ENCODE results near the gene CHRNA1.

Gene CHRNA1

DNA sequence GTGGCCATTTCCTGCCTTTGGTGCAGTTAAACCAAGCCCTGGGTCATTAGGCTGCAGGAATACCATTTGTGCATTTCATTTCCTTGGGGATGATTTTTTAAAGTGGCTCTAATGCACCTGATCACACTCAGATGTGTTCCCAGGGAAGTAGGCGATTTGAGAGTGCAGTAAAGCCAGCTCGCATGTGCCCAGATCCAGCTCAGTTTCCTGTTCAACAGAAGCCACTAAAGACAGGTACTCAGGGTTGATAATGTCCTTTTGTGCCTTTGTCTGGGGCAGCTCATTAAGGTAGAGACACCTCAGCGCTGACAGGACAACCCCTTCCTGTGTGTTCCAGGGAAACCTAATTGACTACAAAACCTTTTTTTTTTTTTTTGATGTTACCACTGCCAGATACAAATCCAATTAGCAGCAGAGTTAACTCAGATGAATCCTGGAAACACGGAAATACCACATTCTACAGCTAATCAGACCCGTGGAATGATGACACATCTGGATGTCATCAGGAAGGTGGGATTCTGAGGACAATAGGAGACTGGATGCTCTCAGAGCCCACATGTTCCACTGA lies 15.2 kb upstream of the CHRNA1 start:
- no peak overlapping the region for H4K8ac ChIP-seq (ENCODE audit: low read depth, low read length)
- H4K91ac ChIP-seq (ENCODE audit: low read depth, low read length): no peak overlapping the region
- H3K27me3 ChIP-seq (ENCODE audit: insufficient read depth, low read length): no peaks in the 10 kb centered on the region
- no peak overlapping the region for H3K27ac ChIP-seq (ENCODE audit: low read depth, low read length)
- H3K36me3 ChIP-seq (ENCODE audit: control insufficient read depth in 1 of 2, insufficient read depth in 2 of 2, low read length in 2 of 2): no peaks in the 10 kb centered on the region
- H3K4me3 ChIP-seq (ENCODE audit: low read depth, low read length): no peak overlapping the region
- H3K23ac ChIP-seq (ENCODE audit: low read length): no peak overlapping the region
- peaks cover 3% of the 10 kb centered on the region for H3K79me1 ChIP-seq (ENCODE audit: low read length)
- no peak overlapping the region for H2AFZ ChIP-seq (ENCODE audit: insufficient read depth, low read length, poor library complexity)
- no peak overlapping the region for H3K14ac ChIP-seq (ENCODE audit: low read length)
- WGBS (ENCODE audit: extremely low coverage, insufficient coverage, insufficient read length): no CpG with 5 or more reads among the region's 5 CpGs
- H2BK12ac ChIP-seq (ENCODE audit: low read length): peak overlapping the region; percentile 7
- no peak overlapping the region for H3K18ac ChIP-seq (ENCODE audit: low read length)
- DNase-seq: peak in 1 of 2 donors; percentile 38
- H3K4ac ChIP-seq (ENCODE audit: low read depth, low read length): no peak overlapping the region
- no peak overlapping the region for H3K9ac ChIP-seq (ENCODE audit: low read length)
- H3K9me3 ChIP-seq (ENCODE audit: insufficient read depth, low read depth, low read length): no peaks in the 10 kb centered on the region
- no peak overlapping the region for H2AK5ac ChIP-seq (ENCODE audit: low read length)
- H3K4me2 ChIP-seq (ENCODE audit: low read length): no peak overlapping the region
- no peak overlapping the region for H2BK120ac ChIP-seq (ENCODE audit: insufficient read depth, low read length, poor library complexity)
- H3K79me2 ChIP-seq (ENCODE audit: control insufficient read depth, insufficient read depth, low read length, poor library complexity): no peaks in the 10 kb centered on the region
- no peak overlapping the region for H2BK5ac ChIP-seq (ENCODE audit: low read depth, low read length, poor library complexity)
- peaks cover 5 to 7% of the 10 kb centered on the region in 2 experiments for H3K4me1 ChIP-seq (ENCODE audit: control insufficient read depth in 1 of 2, insufficient read depth in 2 of 2, low read length in 2 of 2)
- H4K12ac ChIP-seq (ENCODE audit: low read depth, low read length): no peak overlapping the region

DNA sequence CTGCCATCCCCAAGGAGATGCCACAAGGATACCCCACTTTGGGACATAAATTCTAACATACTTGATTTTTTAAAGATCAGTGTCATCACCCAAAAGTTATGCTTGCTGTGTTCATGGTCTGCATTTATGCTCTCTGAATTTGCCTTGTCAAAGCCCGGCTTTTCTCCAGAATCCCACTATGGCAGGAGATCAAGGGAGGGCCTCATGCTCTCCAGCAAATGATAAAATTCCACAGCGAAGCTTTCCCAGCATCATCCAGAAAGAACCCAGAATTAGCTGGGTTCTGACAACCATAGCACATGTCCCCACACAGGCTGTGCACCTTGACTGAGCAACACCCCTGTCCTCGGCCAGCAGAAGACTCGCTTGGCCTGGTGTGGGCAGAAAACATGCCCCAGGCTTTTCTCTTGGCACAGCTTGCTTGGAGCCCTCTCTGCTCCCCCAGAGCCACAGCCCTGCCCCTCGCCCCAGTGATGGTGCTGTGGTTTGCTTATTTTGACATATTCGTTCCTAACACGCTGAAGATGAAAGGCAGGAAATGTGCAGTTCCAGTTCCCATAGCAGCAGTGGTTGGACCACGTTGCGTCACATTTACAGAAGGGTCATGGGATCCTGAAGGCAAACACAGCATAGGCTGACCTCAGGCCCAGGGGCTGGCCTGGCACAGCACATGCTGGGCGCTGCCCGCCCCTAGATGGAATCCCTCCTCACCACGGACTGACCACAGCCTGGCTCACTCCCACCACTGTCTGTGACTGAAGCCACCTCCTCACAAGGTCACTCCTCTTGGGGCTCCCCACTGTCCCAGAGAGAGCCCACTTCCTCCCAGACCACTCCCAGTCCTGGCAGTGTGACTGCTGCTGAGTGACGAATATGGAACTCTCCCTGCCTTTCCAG lies 14.1 kb upstream of the CHRNA1 start:
- no peak overlapping the region for H3K4ac ChIP-seq (ENCODE audit: low read depth, low read length)
- no peak overlapping the region for H2AFZ ChIP-seq (ENCODE audit: insufficient read depth, low read length, poor library complexity)
- no CpG with 5 or more reads among the region's 13 CpGs for WGBS (ENCODE audit: extremely low coverage, insufficient coverage, insufficient read length)
- peak; percentile 45 to 50 for DNase-seq
- H3K9me3 ChIP-seq (ENCODE audit: insufficient read depth, low read depth, low read length): no peaks in the 10 kb centered on the region
- H3K4me2 ChIP-seq (ENCODE audit: low read length): no peak overlapping the region
- H3K14ac ChIP-seq (ENCODE audit: low read length): peak overlapping the region; percentile 15
- no peak overlapping the region for H3K9ac ChIP-seq (ENCODE audit: low read length)
- H3K79me1 ChIP-seq (ENCODE audit: low read length): peaks cover 3% of the 10 kb centered on the region
- H3K18ac ChIP-seq (ENCODE audit: low read length): no peak overlapping the region
- no peak overlapping the region for H3K27ac ChIP-seq (ENCODE audit: low read depth, low read length)
- no peaks in the 10 kb centered on the region for H3K36me3 ChIP-seq (ENCODE audit: control insufficient read depth in 1 of 2, insufficient read depth in 2 of 2, low read length in 2 of 2)
- no peak overlapping the region for H2AK5ac ChIP-seq (ENCODE audit: low read length)
- no peak overlapping the region for H2BK5ac ChIP-seq (ENCODE audit: low read depth, low read length, poor library complexity)
- no peak overlapping the region for H4K8ac ChIP-seq (ENCODE audit: low read depth, low read length)
- H2BK12ac ChIP-seq (ENCODE audit: low read length): no peak overlapping the region
- H2BK120ac ChIP-seq (ENCODE audit: insufficient read depth, low read length, poor library complexity): peak overlapping the region; percentile 16
- H3K27me3 ChIP-seq (ENCODE audit: insufficient read depth, low read length): no peaks in the 10 kb centered on the region
- no peak overlapping the region for H4K91ac ChIP-seq (ENCODE audit: low read depth, low read length)
- H3K4me3 ChIP-seq (ENCODE audit: low read depth, low read length): no peak overlapping the region
- no peak overlapping the region for H3K23ac ChIP-seq (ENCODE audit: low read length)
- H4K12ac ChIP-seq (ENCODE audit: low read depth, low read length): no peak overlapping the region
- H3K4me1 ChIP-seq (ENCODE audit: control insufficient read depth in 1 of 2, insufficient read depth in 2 of 2, low read length in 2 of 2): peaks cover 5 to 7% of the 10 kb centered on the region in 2 experiments
- H3K79me2 ChIP-seq (ENCODE audit: control insufficient read depth, insufficient read depth, low read length, poor library complexity): no peaks in the 10 kb centered on the region

DNA sequence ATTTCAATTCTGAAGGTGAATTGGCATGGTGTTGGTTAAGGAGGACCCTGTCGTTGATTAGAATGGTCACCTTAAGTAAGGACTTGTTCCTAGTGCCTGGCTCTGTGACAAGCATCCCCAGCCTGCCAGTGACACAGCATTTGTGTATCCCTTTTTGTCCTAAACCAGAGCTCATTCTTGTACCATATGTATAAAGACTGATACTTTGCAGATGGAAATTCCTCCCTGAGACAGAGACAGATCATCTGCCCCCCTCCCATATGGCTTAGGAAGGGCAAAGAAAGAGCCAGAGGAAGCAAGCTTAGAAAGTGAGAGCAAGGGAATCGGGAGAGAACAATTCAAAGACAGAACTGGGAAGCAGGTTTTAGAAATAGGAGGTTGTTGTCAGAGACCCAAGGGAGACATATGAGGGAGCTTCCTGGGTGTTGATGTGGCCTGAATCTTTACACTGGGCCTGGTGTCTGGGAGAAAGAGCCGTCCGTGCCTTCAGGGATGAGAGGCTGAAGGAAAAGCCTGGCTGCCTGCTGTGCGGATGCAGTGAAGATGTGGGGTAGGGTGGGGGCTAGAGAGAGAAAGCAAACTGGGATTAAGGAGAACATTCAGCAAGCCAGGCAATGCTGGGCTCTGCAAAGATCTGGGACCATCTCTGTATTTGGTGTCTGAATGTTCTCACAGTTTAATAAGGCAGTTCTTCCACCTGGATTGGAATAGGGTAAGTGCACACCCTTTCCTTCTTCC lies 13.2 kb upstream of the CHRNA1 start:
- no peak overlapping the region for H2AK5ac ChIP-seq (ENCODE audit: low read length)
- no peak overlapping the region for H3K23ac ChIP-seq (ENCODE audit: low read length)
- no peaks in the 10 kb centered on the region for H3K36me3 ChIP-seq (ENCODE audit: control insufficient read depth in 1 of 2, insufficient read depth in 2 of 2, low read length in 2 of 2)
- H3K4me1 ChIP-seq (ENCODE audit: control insufficient read depth in 1 of 2, insufficient read depth in 2 of 2, low read length in 2 of 2): peaks cover 5 to 7% of the 10 kb centered on the region in 2 experiments
- no peaks in the 10 kb centered on the region for H3K9me3 ChIP-seq (ENCODE audit: insufficient read depth, low read depth, low read length)
- WGBS (ENCODE audit: extremely low coverage, insufficient coverage, insufficient read length): no CpG with 5 or more reads among the region's 5 CpGs
- H2BK12ac ChIP-seq (ENCODE audit: low read length): no peak overlapping the region
- H4K12ac ChIP-seq (ENCODE audit: low read depth, low read length): no peak overlapping the region
- H4K91ac ChIP-seq (ENCODE audit: low read depth, low read length): no peak overlapping the region
- H3K18ac ChIP-seq (ENCODE audit: low read length): no peak overlapping the region
- H3K27ac ChIP-seq (ENCODE audit: low read depth, low read length): no peak overlapping the region
- H3K9ac ChIP-seq (ENCODE audit: low read length): no peak overlapping the region
- no peak overlapping the region for H3K4ac ChIP-seq (ENCODE audit: low read depth, low read length)
- no peak overlapping the region for H4K8ac ChIP-seq (ENCODE audit: low read depth, low read length)
- H2AFZ ChIP-seq (ENCODE audit: insufficient read depth, low read length, poor library complexity): no peak overlapping the region
- DNase-seq: no peak
- no peaks in the 10 kb centered on the region for H3K27me3 ChIP-seq (ENCODE audit: insufficient read depth, low read length)
- no peaks in the 10 kb centered on the region for H3K79me2 ChIP-seq (ENCODE audit: control insufficient read depth, insufficient read depth, low read length, poor library complexity)
- peaks cover 6% of the 10 kb centered on the region for H3K79me1 ChIP-seq (ENCODE audit: low read length)
- H2BK120ac ChIP-seq (ENCODE audit: insufficient read depth, low read length, poor library complexity): no peak overlapping the region
- H2BK5ac ChIP-seq (ENCODE audit: low read depth, low read length, poor library complexity): no peak overlapping the region
- no peak overlapping the region for H3K4me3 ChIP-seq (ENCODE audit: low read depth, low read length)
- no peak overlapping the region for H3K4me2 ChIP-seq (ENCODE audit: low read length)
- no peak overlapping the region for H3K14ac ChIP-seq (ENCODE audit: low read length)

DNA sequence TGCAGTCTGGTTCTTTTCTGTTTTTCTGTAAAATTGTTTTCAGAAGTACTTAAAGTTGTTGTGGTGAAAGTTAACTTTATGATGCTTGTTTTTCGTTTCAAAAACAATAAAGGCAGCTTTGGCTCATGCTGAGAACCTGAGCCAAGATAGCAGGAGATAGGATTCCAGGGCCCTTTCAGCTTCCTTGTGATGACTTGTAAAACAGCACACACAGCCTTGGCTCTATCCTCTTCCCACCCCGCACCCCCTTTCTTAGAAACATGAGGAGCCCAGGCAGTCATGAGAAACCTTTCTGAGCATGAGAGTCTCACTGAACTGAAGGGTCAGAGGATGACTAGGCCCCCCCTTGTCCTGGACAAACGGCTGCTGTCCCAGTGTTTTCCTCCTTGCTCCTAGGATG lies 12.4 kb upstream of the CHRNA1 start:
- Histone ChIP-seq H2AK5ac (ENCODE audit: low read length) (no peak overlapping the region), H3K79me1 (ENCODE audit: low read length) (peaks cover 10% of the 10 kb centered on the region), H2BK120ac (ENCODE audit: insufficient read depth, low read length, poor library complexity) (no peak overlapping the region), H2AFZ (ENCODE audit: insufficient read depth, low read length, poor library complexity) (no peak overlapping the region), H3K14ac (ENCODE audit: low read length) (no peak overlapping the region), H4K8ac (ENCODE audit: low read depth, low read length) (no peak overlapping the region), H3K79me2 (ENCODE audit: control insufficient read depth, insufficient read depth, low read length, poor library complexity) (no peaks in the 10 kb centered on the region), H3K4me1 (ENCODE audit: control insufficient read depth in 1 of 2, insufficient read depth in 2 of 2, low read length in 2 of 2) (peaks cover 13% of the 10 kb centered on the region in 2 experiments), H3K4me3 (ENCODE audit: low read depth, low read length) (no peak overlapping the region), H3K4ac (ENCODE audit: low read depth, low read length) (no peak overlapping the region), H3K9ac (ENCODE audit: low read length) (no peak overlapping the region), H3K18ac (ENCODE audit: low read length) (no peak overlapping the region), H3K23ac (ENCODE audit: low read length) (no peak overlapping the region), H3K36me3 (ENCODE audit: control insufficient read depth in 1 of 2, insufficient read depth in 2 of 2, low read length in 2 of 2) (no peaks in the 10 kb centered on the region), H4K12ac (ENCODE audit: low read depth, low read length) (no peak overlapping the region), H3K27me3 (ENCODE audit: insufficient read depth, low read length) (no peaks in the 10 kb centered on the region), H2BK12ac (ENCODE audit: low read length) (no peak overlapping the region), H3K9me3 (ENCODE audit: insufficient read depth, low read depth, low read length) (no peaks in the 10 kb centered on the region), H2BK5ac (ENCODE audit: low read depth, low read length, poor library complexity) (no peak overlapping the region), H3K4me2 (ENCODE audit: low read length) (no peak overlapping the region), H4K91ac (ENCODE audit: low read depth, low read length) (no peak overlapping the region), H3K27ac (ENCODE audit: low read depth, low read length) (no peak overlapping the region)
- DNase-seq: no peak
- no CpG with 5 or more reads among the region's 3 CpGs for WGBS (ENCODE audit: extremely low coverage, insufficient coverage, insufficient read length)
